Left ventricle myocardium inferior (tissue), 1 donor: ENCODE measurements around the gene ILDR1. TPM values are rescaled to one million over a fixed set of nuclear protein-coding genes. Genes with fewer than 3 reads are reported as not detected.
A peak's percentile ranks its signal among the peaks of the same experiment; 100 is the strongest.

ENCODE experiments used
- DNase-seq: peaks from one replicate; pipeline ENCODE4 v3.0.0-alpha.2; 2020
- H3K27ac ChIP-seq: fragments of 200-600 bp; replicated peaks from 2 replicates; pipeline ENCODE4 v1.8.0; 2021
- H3K27me3 ChIP-seq: fragments of 200-600 bp; 2 replicates; pipeline ENCODE4 v1.8.0; 2021; ENCODE audit warnings: low read depth
- H3K36me3 ChIP-seq: fragments of 200-600 bp; 2 replicates; pipeline ENCODE4 v1.8.0; 2021
- H3K4me1 ChIP-seq: fragments of 200-600 bp; 2 replicates; pipeline ENCODE4 v1.8.0; 2021
- H3K4me3 ChIP-seq: fragments of 200-600 bp; 2 replicates; pipeline ENCODE4 v1.8.0; 2021; ENCODE audit warnings: mild to moderate bottlenecking, moderate library complexity
- H3K9me3 ChIP-seq: fragments of 200-600 bp; replicated peaks from 2 replicates; pipeline ENCODE4 v1.8.0; 2021
- intact Hi-C: fragments of 100-400 bp; cut with micrococcal nuclease; formaldehyde crosslinking; loops from one replicate; pipeline ENCODE4 v1.11.0; 2022
- total RNA-seq: library from RNA; stranded (reverse); fragmentation: NEBNext Ultra II Directional; extraction: Animal tissue kit (Norgen Biotek cat#: 25700); gene quantifications from one replicate; pipeline ENCODE4 v1.2.1, GENCODE V29; 2021
- TF ChIP-seq, protein P1 (sequence below): fragments of 200-600 bp; IDR thresholded peaks from 2 replicates; pipeline ENCODE4 v1.8.0; 2021; ENCODE audit warnings: antibody characterized with exemption, mild to moderate bottlenecking, borderline replicate concordance
- donor health status: DM: no; HTN: yes; CAD: no; lungs with severe emphysema.

ILDR1 gene
- total RNA-seq, 1 donor from 2014 or later = 0.33 TPM

DNA sequence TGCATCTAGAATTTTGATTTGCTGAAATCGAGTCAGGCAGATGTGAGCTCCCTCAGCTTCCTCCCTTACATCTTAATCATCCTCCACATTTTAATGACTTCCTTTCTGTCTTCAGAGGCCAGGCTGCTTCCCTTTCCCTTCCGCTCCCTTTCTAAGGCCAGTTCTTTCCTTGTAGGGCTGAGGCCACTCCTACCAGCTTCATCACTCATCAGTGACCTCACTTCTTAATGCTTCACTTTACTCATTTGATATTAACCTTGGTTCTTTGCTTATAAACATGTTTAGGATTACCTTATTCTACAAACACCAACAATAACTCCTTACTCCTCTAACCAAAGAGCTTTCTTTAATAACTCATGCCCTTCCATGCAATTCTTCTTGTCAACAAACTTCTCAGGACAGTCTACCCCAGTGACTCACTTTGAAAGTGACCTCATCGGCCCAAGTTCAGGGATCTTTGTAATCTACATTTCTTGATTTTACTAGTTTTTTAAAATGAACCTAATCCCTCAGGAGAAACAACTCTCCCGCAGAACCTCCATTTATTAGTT lies 23.9 kb downstream of the ILDR1 start:
- H3K4me3 ChIP-seq = no peak overlapping the region
- H3K27me3 ChIP-seq = peaks cover 20% of the 10 kb centered on the region
- no peaks in the 10 kb centered on the region for H3K4me1 ChIP-seq
- no peaks in the 10 kb centered on the region for H3K36me3 ChIP-seq
- intact Hi-C loops = no loop called here
- no peak for DNase-seq
- TF ChIP-seq, protein P1, sequence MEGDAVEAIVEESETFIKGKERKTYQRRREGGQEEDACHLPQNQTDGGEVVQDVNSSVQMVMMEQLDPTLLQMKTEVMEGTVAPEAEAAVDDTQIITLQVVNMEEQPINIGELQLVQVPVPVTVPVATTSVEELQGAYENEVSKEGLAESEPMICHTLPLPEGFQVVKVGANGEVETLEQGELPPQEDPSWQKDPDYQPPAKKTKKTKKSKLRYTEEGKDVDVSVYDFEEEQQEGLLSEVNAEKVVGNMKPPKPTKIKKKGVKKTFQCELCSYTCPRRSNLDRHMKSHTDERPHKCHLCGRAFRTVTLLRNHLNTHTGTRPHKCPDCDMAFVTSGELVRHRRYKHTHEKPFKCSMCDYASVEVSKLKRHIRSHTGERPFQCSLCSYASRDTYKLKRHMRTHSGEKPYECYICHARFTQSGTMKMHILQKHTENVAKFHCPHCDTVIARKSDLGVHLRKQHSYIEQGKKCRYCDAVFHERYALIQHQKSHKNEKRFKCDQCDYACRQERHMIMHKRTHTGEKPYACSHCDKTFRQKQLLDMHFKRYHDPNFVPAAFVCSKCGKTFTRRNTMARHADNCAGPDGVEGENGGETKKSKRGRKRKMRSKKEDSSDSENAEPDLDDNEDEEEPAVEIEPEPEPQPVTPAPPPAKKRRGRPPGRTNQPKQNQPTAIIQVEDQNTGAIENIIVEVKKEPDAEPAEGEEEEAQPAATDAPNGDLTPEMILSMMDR = no peak
- H3K9me3 ChIP-seq = no peaks in the 10 kb centered on the region
- H3K27ac ChIP-seq = no peak overlapping the region

DNA sequence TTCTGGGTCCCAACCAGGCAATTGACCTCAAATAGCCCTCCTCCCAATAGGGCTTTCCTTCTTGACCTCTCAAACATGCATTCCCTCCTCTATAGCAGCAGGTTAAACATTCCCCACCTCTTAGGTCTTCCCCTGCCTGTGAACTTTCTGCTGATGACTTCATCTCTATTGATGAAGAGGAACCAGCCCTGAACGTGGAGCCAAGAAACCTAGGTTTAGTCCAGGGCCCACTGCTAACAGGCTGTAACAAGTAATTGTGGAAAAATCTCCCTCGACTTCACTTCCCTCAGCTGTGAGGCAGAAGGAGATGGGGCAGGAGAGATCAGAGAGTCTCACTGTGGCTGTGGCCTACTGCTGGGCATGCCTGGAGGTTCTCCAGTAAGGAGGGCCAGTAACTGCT lies 24.7 kb downstream of the ILDR1 start:
- no peaks in the 10 kb centered on the region for H3K4me1 ChIP-seq
- no peaks in the 10 kb centered on the region for H3K9me3 ChIP-seq
- TF ChIP-seq, protein P1 = no peak
- no peaks in the 10 kb centered on the region for H3K36me3 ChIP-seq
- no peak overlapping the region for H3K27ac ChIP-seq
- no peak for DNase-seq
- no peak overlapping the region for H3K4me3 ChIP-seq
- intact Hi-C loops = no loop called here
- H3K27me3 ChIP-seq = peaks cover 13% of the 10 kb centered on the region

DNA sequence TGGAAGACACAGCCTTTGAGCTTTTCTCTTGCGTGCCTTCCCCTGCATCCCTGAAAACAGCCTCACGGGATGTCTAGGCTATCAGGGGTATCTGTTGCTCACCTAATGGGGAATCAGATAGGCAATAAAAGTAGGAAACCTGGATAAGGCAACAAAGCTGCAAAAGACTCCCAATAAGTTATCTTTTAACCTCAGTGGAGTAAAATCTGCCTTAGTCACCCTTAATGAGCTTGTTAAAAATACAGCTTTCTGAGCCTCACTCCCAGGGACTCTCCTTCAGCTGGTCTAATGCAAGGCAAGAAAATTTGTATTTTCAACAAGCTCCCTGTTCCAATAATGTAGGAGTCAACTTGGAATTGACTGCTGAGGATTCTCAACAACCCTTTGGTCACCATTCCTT lies 25.6 kb downstream of the ILDR1 start:
- DNase-seq = no peak
- intact Hi-C loops = no loop called here
- TF ChIP-seq, protein P1 = no peak
- Histone ChIP-seq H3K27me3 (peaks cover 4% of the 10 kb centered on the region), H3K27ac (no peak overlapping the region), H3K4me3 (no peak overlapping the region), H3K9me3 (no peaks in the 10 kb centered on the region), H3K36me3 (no peaks in the 10 kb centered on the region), H3K4me1 (no peaks in the 10 kb centered on the region)

DNA sequence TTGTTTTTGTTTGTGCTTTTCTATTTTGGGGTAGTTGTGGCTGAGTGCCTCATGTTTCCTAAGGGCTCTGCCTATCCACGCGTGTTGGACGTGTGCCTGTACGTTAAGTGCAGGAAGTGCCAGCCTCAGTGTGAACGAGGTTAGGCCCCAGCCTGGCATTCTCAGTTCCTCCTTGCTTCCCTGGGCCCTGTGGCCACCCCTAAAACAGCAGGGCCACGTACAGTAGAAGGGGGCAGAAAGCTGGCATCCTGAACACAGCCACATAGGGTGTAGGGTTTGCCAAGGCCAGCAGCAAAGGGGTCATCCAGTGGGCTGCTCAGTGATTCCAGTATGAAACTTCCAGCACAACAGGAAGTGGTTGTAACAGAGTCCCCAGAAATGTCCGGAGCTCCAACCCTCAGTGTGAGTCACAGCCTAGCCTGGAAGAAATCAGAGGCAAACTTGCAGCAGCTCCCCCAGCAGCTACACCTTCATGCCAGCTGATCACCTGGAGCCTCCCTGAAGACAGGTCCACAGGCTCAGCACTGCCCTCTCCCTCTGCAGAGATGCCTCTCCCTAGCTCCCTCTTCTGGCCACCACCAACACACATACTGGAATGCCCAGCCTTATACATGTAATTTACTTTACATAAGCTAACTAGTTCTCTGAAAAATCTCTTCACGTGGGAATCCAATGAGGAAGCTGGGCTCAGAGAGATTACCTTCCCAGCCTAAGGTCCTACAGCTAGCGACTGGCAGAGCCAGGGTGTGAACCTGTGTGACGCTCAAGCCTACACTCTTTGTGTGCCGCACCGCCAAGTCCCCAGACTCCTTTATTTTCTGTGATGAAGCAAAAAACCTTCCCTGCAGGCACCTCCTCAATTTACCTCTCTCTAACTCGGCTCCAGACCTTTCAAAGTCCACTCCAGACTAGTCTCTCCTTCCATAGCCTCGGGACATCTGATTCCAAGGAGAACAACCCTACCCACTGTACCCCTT lies 26.6 kb downstream of the ILDR1 start:
- Histone ChIP-seq H3K27me3 (no peaks in the 10 kb centered on the region), H3K36me3 (no peaks in the 10 kb centered on the region), H3K4me1 (no peaks in the 10 kb centered on the region), H3K4me3 (no peak overlapping the region), H3K9me3 (no peaks in the 10 kb centered on the region), H3K27ac (peak overlapping the region; percentile 28)
- TF ChIP-seq, protein P1 = peak; percentile 65
- intact Hi-C loops = no loop called here
- DNase-seq = peak; percentile 31

DNA sequence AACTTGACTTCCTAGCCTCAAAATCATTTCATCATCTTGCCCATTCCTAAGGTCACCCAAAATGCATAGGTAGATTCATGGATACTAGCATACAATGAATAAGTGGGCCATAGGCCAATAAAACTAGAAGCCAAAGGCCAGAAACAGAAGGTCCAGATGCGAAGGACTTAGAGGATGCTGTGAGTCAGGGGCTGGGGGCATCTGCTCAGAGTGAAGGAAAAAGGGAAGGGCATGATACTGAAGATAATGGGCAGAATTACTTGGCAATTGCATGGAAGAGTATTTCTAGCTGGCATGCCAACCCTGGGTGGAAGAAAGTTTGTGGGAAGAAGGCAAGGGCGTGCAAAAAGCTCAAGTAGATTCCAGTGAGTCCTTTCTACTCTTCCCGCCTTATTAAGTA lies 27.5 kb downstream of the ILDR1 start:
- Histone ChIP-seq H3K4me1 (no peaks in the 10 kb centered on the region), H3K9me3 (no peaks in the 10 kb centered on the region), H3K27ac (no peak overlapping the region), H3K27me3 (no peaks in the 10 kb centered on the region), H3K36me3 (no peaks in the 10 kb centered on the region), H3K4me3 (no peak overlapping the region)
- TF ChIP-seq, protein P1 = no peak
- no peak for DNase-seq
- intact Hi-C loops = no loop called here
